GM21367 (cell line): Measurements from ENCODE around the gene MOV10.
"Not testable (repeated sequence)": the region's sequence is repeated elsewhere in the genome, so short reads cannot be mapped to it uniquely, and the experiment has no call there.

Source experiments
- ATAC-seq: cut with Tn5 transposase; IDR thresholded peaks from one replicate; pipeline ENCODE4 v1.9.1; 2021; ENCODE audit not compliant: unreplicated experiment

The MOV10 gene, protein sequence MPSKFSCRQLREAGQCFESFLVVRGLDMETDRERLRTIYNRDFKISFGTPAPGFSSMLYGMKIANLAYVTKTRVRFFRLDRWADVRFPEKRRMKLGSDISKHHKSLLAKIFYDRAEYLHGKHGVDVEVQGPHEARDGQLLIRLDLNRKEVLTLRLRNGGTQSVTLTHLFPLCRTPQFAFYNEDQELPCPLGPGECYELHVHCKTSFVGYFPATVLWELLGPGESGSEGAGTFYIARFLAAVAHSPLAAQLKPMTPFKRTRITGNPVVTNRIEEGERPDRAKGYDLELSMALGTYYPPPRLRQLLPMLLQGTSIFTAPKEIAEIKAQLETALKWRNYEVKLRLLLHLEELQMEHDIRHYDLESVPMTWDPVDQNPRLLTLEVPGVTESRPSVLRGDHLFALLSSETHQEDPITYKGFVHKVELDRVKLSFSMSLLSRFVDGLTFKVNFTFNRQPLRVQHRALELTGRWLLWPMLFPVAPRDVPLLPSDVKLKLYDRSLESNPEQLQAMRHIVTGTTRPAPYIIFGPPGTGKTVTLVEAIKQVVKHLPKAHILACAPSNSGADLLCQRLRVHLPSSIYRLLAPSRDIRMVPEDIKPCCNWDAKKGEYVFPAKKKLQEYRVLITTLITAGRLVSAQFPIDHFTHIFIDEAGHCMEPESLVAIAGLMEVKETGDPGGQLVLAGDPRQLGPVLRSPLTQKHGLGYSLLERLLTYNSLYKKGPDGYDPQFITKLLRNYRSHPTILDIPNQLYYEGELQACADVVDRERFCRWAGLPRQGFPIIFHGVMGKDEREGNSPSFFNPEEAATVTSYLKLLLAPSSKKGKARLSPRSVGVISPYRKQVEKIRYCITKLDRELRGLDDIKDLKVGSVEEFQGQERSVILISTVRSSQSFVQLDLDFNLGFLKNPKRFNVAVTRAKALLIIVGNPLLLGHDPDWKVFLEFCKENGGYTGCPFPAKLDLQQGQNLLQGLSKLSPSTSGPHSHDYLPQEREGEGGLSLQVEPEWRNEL

DNA sequence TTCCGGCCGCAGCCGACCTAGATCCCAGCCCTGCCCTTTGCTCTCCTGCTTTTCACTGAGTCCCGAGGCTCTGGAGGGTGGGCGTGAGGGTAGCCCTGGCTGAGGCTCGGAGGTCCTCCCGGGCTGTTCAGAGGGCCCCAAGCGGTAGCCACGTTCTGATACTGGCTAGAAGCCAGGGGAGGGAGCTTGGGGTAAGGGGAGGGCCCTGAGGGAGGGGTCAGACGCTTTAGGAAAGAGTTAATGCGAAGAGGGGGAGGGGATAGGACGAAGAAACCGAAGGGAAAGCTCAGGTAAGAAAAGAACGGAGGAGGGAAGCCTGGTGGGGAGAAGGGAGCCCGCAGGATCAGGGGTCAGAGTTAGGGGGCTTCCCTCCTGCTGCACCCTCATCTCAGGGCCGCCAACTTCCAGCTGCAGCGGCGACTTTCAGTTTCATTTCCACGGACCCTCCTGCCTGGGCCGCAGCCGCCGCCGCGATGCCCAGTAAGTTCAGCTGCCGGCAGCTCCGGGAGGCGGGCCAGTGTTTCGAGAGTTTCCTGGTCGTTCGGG, at the start of gene MOV10:
MOV10 (plus strand) TSS at position 220 of the 546 bp plus-strand sequence; CDS start at position 474, 254 bp downstream.
- no peak for ATAC-seq

DNA sequence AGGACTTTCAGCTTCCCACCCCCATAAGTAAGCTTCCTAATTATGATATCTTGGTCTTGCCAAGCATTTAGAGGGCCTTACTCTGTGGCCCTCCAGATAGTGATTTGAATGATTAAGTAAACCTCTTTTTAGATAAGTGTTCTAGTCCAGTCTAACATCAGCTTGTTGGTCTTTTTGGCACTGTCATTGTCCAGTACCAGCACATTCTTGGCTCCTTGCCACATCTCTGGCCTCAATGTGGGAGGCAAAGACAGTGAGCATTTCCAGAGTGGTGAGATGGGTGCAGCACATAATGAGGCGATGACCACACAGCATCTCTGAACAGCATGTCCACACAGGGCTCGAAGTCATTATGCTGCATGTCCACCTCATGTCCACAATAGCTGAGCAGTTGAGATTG, 48.8 kb upstream of the MOV10 start:
- ATAC-seq, result no peak

DNA sequence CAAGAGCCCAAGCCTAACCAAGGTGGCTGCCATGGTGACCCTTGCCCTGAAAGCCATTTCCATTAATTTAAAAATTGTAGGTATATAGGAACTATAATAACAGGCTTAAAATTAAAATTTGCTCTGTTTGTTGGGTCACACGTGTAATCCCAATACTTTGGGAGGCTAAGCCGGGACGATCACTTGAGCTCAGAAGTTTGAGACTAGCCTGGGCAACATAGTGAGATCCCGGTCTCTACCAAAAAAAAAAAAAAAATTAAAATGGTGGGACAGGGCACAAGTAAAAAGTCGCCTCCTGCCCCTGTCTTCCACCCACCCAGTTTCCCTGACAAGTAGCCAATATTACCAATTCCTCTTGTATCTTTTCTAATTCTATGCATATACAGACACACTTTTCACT, 48.3 kb upstream of the MOV10 start:
- ATAC-seq, result no peak

DNA sequence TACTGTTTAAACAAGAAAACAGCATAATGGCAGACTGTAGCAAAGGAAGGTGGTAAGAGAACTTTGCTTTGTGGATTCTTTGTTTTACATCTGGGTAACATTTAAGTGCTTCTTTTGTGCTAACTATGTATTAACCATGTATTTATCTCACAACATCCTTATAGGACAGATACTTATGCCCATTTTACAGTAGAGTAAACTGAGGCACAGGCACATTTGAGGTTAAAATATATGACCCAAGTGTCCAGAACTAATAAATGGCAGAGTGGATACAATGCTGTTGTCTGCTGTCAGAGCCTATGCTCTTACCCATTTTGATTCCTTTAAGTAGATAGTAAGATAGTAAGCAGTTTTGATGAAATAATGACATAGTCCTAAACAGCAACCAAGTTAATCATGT, 47.6 kb upstream of the MOV10 start:
- ATAC-seq, result no peak

DNA sequence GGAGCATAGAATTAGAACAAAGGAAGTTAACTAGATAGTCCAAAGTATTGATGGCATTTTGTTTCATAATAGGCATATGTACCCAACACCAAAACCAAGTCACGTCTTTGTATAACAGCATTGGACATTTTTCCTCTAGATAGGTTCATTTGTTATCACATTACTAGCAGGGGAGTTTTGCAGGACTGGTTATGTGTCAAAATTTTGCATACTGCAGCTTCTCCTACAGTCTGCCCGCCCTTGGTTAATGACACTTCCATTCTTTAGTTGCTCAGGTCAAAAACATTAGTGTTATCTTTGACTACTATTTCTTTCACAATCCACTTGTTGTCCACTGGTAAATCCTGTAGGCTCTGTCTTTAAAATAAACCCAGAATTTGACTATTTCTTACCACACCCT, 45.9 kb upstream of the MOV10 start:
- no peak for ATAC-seq

DNA sequence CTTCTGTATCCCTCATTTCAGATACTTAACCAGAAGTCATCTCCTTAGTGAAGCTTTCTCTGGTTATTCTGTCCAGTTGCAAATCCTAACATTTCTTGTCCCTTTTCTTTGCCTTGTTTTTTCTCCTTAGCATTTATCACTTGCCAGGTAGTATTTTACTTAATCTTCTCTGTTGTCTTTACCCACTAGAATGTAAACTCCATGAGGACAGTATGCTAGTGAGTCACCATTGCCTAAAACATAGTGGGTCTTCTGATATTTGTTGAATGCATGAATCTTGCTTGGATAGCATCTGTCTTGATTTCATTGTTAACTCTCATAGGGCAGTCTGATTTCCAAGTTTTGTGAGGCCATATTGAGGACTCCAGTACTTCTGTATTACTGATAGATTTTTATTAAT, 45.2 kb upstream of the MOV10 start:
- ATAC-seq, result no peak

DNA sequence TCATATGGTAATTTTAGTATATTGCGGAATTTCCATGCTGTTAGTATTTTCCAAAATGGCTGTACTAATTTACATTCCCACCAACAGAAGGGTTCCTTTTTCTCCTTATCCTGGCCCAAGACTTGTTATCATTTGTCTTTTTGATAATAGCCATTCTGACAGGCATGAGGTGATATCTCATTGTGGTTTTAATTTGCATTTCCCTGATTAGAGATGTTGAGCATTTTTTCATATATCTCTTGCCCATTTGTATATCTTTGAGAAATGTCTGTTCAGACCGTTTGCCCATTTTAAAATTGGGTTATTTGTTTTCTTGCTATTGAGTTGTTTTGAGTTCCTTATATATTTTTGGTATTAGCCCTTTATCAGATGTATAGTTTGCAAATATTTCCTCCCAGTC, 40.8 kb upstream of the MOV10 start:
- no peak for ATAC-seq

DNA sequence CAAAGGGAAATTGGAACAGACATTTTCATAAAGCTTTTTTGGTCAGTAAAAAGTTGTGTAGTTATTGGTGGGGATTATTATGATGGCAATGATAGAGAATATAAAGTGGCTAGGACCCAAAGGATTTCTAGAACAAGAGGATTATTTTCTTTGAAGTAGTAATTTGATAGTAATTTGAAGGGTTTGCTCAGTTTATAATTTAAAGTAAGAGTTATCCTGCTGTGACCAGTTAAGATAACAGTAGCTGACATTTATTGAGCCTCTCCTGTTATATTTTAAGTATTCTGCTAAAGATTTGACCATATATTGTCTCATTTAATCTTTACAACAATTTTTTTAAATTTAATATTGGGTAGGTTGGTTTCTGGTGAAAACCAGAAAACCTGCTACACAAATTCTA, 40.1 kb upstream of the MOV10 start:
- no peak for ATAC-seq

DNA sequence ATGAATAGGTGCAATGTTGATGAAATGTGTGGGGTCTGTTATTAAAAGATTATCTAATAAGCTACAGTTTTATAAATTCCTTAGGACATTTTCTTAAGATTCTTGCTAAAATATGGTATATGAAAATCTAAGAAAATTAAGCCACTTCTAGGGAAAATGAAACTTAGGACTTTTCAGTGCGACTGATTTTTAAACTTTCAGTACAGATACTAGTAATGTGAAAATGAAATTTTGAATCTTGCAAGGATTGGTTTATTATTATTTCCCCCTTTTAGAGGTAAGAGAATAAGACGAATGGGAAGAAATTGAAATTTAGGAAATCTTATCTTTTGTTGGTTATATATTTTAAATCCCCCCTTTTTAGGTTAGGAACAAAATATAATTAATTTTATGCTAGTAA, 38.4 kb upstream of the MOV10 start:
- ATAC-seq, result no peak

DNA sequence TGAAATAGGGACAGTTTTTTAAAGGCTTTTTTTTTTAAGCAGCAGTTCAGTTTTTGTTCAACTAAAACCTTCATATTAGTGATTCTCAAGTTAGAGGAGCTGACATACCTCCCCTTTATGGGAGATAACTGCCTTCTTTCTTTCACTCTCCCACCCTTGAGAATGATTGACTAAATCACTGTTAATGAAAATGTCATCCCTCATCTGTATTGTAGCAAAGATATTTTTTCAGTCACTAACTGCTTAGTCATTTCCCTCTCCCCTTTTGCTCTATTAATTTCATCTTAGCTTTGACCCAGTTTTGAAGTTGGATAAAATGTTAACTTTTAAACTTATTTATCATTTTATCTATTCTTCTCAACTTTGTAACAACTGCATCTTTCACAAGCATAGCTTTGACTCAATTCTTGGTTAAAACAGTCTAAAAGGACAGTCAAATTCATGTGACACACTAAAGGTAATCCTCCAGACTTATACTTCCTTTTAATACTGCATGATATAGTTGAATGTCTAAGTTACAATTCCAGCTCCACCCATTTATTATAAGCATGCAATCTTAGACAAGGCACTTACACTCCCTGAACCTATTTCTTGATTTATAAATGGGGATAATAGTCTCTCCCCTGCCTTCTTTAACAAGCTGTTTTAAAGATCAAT, 37.7 kb upstream of the MOV10 start:
- no peak for ATAC-seq

DNA sequence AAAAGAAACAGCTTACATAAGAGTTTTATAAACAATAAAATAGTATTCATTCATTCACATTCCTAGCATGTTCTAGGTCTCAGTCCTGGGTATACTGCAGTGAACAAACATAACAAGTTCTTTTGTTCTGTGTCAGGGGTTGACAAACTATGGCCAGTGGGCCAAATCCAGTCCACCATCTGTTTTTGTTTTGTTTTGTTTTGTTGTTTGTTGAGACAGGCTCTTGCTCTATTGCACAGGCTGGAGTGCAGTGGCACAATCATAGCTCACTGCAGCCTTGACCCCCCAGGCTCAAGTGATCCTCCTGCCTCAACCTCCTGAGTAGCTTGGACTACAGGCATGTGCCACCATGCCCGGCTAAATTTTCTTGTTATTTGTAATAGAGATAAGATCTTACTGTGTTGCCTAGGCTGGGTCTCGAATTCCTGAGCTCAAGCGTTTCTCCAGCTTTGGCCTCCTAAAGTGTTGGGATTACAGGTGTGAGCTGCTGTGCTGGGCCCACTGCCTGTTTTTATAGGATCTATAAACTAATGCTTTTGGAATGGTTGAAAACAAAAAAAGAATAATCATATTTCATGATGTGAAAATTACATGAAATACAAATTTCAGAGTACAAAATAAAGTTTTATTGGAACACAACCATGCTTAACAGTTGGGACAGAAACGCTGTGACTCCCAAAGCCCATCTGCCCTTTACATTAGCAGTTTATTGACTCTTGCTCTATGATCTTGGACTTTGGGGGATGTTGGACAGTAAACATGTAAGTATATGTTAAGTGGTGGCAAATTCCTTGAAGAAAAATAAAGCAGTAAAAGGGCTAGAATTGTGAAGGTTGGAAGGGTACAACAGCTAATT, 37.0 kb upstream of the MOV10 start:
- no peak for ATAC-seq

DNA sequence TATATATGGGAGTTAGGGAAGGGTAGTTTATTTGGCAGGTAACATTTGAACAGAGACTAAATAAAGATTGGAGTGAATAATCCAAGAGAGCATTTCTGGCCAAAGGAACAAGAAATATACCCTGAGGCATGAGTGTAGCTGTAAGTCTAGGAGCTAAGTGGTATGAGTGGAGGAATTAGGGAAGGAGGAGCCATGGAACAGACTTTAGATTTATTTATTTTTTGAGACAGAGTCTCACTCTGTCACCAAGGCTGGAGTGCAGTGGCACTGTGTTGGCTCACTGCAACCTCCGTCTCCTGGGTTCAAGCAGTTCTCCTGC, 36.4 kb upstream of the MOV10 start:
- no peak for ATAC-seq

DNA sequence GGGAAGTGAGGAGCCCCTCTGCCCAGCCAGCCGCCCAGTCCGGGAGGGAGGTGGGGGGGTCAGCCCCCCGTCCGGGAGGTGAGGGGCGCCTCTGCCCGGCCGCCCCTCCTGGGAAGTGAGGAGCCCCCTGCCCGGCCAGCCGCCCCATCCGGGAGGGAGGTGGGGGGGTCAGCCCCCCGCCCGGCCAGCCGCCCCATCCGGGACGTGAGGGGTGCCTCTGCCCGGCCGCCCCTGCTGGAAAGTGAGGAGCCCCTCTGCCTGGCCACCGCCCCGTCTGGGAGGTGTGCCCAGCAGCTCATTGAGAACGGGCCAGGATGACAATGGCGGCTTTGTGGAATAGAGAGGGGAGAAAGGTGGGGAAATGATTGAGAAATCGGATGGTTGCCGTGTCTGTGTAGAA, 34.0 kb upstream of the MOV10 start:
- not testable (repeated sequence) for ATAC-seq

DNA sequence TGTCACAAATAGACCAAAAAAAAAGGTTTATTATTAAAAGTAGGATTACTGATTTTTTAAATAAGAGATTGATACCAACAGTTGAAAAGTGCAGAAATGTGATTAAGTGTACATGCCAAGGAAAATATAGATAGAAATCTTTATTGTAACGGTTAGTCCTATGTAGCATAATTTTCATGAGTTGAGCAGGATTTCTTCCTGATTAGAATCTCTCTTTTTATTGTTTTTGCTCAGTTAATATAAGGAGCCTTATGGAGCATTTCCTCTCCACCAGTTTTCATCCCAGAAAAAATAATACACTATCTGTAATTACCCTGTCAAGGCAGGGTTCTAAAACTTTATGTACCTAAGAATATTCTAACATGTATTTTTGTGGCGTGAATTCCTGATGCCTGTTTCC, 31.4 kb upstream of the MOV10 start:
- ATAC-seq, result no peak

DNA sequence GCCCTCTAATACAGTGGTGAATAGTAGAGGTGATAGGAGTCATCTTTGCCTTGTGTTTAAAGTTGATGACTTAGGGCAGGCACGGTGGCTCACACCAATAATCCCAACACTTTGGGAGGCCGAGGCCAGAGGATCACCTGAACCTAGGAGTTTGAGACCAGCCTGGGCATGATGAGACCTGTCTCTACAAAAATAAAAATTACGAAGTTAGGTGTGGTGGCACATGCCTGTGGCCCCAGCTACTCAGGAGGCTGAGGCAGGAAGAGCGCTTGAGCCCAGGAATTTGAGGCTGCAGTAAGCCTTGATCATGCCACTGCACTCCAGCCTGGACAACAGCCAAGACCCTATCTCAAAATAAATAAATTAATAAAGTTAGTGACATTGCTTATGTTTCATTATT, 28.2 kb upstream of the MOV10 start:
- ATAC-seq, result no peak

DNA sequence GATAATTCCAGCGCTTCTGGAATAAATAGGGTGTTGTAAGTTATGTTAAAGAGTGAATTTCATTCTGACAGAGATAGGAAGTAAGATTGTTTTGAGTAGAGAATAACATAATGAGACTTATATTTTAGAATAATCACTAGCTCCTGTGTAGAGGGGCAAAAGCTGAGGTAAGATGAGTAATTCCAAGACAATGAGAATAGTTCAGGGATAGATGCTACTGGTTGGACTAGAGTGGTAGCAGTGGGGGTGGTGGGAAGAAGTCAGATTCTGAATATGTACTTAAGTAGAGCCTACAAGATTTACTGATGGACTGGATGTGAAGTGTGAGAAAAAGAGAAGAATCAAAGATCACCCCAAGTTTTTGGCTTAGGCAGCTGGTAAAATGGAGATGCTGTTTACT, 23.3 kb upstream of the MOV10 start:
- no peak for ATAC-seq

DNA sequence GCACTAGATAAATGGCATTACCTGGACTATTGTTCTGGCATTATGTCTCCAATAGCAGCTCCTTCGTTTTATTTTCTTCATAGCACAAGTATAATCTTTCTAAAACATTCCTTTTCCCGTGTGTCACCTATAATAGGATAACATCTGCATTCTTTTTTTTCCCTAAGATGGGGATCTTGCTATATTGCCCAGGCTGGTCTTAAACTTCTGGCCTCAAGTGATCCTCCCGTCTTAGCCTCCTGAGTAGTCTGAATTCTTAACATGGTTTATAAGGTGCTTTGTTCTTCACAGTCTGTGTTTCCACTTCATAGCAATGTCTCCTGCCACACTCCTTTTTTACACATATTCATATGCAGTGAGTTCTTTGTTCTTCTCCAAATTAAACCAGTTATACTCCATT, 8.6 kb upstream of the MOV10 start:
- no peak for ATAC-seq

DNA sequence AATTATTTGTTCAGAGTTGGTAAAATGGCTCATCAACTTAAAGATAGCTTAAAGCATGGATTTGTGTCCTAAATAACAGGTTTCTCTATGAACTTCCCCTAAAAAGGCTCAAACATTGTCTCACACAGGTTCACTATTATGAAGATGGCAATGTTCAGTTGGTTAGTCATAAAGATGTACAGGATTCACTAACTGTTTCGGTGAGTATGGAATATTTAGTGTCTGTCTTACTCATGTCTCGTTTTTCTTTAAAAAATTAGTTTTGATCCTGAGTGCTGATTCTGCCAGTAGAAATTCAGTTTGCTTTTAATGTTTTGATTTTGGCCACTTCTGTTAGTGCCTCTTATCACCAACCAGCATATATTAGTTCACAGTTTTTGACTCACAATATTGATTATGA, 7.5 kb upstream of the MOV10 start:
- ATAC-seq, result no peak

DNA sequence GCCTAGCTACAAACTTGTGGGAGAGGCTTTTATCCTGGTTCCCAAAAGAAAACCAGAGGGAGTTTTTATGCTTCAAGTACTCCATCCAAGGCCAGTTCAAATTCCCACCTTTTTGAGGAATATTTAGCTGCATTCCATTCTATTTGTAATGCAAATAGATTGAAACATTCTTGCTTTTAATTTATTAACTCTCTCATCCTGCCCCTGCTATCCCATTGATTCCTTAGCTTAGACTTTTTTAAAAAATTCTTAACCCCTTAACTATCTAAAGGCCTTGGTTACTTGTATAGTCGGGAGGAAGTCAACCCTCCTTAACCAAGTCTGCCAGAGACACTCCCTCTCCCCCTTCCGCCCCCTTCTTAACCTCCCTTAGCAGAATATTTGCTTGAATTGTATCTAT, 2.5 kb upstream of the MOV10 start:
- ATAC-seq, result no peak

DNA sequence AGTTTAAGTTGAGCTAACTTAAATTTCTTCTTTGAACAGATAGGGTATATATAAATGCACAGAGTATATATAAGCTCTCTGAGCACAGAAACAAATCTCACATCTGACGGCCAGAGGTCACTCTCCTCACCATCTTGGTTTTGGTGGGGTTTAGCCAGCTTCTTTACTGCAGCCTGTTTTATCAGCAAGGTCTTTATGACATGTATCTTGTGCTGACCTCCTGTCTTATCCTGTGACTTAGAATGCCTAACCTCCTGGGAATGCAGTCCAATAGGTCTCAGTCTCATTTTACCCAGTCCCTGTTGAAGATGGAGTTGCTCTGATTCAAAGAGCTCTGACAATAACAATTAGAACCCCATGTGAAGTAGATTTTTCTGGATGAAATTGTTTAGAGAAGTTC, 1.6 kb upstream of the MOV10 start:
- no peak for ATAC-seq
